AG08396 (cell line): ENCODE measurements around the gene KCNJ1.

Source experiments
- DNase-seq: peaks from one replicate; pipeline ENCODE4 v3.0.0; 2012; ENCODE audit warnings: low spot score, mixed read lengths

KCNJ1 gene

DNA sequence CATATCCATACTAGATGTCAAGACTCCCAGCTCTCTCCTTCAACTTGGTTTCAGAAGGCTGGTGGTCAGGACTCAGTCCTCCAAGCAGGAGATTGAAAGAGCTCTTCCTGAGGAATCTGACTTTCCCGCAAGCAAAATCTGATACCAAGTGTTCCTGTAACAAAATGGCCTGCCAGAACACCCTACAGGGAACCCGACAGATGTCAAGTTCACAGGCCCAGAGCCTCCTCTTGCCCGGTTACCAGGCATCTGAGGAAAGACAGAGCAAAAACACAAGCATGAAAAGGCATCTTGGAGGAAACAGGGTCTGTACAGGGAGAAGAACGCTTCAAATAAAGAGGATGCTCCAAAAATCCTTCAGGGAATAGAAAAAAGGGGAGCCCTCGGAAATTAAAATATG lies 15.4 kb upstream of the KCNJ1 start:
- DNase-seq, result no peak

DNA sequence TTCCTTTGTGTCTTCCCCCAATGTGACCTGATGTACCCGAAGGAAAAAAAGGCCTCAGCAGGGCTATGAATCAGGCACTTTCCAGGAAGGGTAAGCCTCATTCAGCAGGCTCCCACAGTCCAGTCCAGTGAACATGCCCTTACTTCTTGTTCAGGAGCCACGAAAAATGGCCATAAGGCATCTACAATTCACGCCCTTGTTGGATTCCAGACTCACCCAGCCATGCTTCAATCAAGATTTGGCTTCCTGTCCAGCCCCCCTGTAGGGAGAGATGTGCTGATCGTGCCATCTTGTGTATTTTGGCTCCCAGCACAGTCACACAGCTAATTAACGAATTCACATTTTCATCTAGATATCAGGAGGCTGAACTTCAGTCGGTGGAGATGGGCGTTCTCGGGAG lies 14.1 kb upstream of the KCNJ1 start:
- DNase-seq, result no peak

- no peak for DNase-seq
Observed at GRCh38 chr11:128879817-128880216, 12.7 kb upstream of the KCNJ1 start.

DNA sequence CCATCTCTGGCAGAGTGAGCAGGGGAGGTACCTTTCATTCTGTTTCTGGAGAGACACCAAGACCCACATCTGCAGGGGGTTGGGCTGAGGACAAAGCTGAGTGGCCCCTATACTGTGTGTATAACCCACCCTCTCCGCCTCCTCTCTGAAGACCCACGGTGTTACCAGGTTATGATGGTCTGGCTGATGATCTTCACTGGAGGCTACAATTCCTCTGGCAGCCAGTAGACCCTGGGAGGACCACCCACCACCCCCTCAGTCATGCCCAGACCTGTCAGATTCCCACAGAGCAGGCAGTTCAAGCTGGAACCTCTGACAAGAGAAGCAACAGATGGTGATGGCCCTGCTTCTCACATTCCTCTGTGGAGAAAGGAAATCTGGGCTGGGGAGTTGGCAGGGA lies 11.4 kb upstream of the KCNJ1 start:
- DNase-seq, result no peak

GRCh38 chr11:128877726-128878125 lies 10.6 kb upstream of the KCNJ1 start:
- DNase-seq, result no peak

GRCh38 chr11:128876133-128876650 lies 9.1 kb upstream of the KCNJ1 start:
- no peak for DNase-seq

DNA sequence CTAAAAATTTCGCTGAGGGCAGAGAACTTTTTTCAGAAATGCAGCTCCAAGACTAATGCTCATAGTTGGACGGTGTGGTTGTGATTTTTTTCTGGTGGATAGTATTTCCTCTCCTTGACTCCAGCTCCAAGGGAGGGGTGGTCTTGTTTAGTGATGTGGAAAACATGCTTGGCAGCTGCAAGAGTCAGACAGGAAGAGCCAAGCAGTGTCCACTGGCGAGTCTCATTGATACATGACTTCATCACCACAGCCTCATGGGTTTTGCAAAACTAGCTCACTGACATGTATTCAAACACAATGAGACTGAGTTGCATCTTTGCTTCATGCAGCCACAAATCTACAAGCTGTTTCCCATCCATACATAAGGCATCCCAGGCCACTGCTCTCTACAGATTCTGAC lies 7.3 kb upstream of the KCNJ1 start:
- DNase-seq, result no peak

DNA sequence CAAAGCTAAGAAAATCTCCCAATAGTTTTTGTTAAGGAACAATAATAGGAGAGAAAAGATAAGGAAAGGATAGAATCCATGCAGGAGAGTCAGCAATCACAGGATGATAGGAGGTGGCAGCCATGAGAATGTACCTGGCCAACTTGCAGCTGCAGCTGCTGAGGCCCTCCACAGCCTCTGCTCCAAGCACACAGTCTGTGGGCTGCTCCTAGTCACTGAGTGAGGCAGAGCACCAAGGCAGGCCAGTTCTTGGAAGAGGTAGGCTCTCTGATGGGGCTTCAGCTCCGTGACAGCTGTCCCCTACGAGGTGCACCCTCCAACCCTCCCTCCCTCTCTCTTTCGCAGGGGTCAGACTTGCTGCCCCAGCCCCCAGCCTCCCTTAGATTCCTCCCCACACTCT lies 5.5 kb upstream of the KCNJ1 start:
- DNase-seq, result no peak

DNA sequence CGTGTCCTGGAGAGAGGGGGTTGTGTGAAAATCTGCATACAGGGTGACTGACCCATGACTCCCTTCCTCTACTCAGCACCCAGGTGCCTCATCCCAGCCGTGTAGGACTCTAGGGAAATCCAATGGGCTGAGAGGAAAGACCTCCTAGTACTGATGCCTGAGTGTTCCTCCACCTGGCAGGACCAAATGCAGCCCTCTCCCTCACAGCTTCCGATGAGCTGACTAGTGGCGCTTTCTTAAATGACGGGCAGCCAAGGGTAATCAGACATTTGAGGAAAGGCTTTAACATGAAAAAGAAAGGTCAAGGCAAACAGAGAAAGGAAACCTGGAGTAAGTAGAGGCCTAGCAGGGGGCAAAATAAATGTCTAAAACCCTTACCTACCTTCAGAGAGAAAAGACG lies 5.0 kb upstream of the KCNJ1 start:
- no peak for DNase-seq

DNA sequence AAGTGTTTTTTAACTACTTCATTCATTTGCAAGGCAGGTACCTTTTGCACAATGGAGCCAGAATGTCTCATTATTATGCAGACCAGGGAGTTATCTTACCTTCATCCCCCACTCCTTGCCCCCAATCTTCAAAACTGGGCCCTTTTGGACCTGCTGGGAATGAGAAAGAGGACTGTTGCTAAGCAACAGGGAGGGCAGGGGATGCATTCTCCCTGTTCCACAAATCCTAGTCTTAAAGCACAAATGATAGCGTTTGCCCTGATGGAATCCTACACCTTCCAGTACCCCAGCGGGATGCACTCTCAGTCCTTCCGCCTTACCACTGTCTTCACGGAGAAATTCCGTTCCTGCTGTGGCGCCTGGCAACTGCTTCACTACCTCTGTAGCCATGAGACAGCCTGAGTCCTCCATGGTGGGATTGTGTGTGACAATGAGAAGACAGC lies 4.1 kb upstream of the KCNJ1 start:
- no peak for DNase-seq

GRCh38 chr11:128868841-128869671 lies 2.0 kb upstream of the KCNJ1 start:
- DNase-seq, result no peak

GRCh38 chr11:128865490-128865889 lies 1.6 kb downstream of the KCNJ1 start:
- no peak for DNase-seq

- DNase-seq, result peak; percentile 39
Observed at GRCh38 chr11:128862908-128863660, 4.0 kb downstream of the KCNJ1 start.

DNA sequence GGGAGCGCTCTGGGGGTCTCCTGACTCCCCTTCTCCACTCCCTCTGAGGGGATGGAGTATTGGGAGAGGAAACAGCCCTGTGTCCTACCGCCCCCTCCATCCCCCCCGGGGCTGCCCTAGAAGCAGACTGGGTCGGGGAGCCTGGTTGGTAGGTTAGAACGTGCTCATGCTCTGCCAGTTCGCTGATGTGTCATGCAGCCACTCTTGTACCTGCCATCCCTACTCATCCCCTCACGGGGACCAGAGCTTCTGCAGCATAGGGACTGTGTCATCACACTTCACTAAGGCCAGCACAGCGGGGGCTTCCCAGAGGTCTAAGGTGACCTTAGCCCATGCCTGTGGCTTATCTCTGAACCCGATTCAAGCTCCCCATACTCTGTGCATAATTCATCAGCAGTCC lies 4.7 kb downstream of the KCNJ1 start:
- no peak for DNase-seq

DNA sequence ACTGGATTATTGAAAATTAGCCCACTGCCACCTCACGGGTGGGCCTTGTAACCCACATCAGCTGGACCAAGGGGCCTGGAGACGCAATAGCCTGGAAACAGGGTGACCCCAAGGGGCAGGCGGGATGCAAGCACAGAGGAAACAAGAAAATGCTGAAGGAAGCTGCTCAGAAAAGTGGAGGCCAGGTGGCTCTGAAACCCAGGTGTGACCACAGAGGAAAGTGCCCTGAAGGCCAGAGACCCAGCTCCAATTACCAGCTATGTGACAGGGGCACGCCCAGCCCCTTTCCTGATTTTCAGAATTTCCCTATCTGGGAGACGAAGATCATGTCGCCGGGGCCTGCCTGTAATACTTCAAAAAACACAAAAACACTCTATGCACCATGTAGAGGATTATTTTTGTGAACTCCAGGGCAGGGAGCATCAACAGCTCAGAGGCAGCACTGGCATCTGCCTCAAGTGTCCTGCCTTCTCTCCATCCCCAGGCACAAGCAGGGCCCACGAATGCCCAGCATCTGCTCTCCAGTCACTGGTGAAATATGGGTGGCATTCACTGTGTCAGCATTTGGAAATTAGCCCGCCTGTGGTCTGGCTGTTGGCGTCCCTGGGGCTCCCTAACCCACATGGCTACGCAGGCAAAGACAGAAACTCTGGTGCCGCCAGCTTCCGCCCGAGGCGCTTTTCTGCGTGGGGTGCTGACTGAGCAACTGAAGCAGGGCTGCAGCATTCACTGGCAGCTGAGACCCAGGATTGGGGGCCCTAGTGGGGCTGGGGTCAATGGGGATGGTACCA lies 6.3 kb downstream of the KCNJ1 start:
- DNase-seq, result peak; percentile 22

DNA sequence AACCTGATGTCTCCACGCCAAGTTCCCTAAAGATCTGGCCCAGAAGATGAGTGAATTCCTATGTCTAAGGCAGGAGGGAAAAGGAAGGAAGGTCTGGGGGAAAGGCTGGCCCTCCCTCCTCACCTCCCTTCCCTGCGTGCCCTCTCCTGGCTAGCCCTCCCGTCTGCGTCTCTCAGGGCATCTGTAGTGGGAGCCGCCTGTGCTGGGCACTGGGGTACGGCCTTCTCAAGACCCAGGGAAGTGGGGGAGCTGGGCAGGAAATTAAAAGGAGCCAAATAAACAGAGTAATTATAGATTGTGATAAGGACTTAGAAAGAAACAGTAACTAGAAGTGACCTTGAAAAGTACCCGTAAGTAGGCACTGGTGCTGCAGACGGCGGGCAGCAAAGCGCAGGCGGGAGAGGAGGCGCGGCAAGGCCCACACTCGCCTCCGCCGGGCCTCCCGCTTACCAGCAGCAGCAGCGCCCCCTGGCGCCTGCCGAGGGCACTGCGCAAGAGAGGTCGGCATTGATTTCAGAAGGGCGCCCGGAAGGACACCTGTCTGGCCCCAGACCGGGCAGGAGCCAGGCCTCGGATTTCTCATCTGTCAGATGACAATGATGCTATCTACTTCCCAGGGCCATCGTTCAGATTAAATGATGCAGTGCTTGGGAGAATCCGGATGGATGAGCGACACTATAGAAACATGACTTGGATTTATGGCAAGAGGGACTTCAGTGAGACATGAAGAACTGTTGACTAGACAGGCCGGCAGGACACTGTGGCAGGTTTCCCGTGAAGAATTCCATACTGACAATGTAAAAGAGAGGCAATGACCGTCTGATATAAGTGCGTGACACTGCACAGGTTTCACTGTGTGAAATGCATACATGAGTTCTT lies 7.3 kb downstream of the KCNJ1 start:
- peak; percentile 72 for DNase-seq

DNA sequence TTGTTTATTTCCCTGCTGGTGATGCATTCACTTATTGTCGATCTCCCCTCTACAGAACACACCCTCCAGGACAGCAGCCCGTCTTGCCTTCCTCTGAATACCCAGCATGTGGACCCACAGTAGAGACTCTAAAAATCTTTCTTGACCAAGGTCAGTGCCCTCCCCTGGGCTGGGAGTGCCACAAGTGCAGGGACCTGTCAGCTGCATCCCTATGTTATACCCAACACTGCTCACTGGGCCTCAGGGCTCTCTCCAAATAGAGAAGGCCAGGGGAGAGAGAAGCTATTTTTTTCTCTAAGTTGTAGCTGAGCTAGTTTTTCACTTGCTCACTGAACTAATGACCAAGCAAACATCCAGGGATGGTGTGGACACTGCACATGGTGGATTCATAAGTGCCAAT lies 9.8 kb downstream of the KCNJ1 start:
- DNase-seq, result no peak

- no peak for DNase-seq
Observed at GRCh38 chr11:128856241-128856640, 10.9 kb downstream of the KCNJ1 start.

- no peak for DNase-seq
Observed at GRCh38 chr11:128854841-128855240, 12.3 kb downstream of the KCNJ1 start.

GRCh38 chr11:128853559-128853958 lies 13.5 kb downstream of the KCNJ1 start:
- no peak for DNase-seq

- no peak for DNase-seq
Observed at GRCh38 chr11:128852327-128853023, 14.6 kb downstream of the KCNJ1 start.
